ENCODE data around the gene TMEM9. TPM values are rescaled to one million over a fixed set of nuclear protein-coding genes. Genes with fewer than 3 reads are reported as not detected.

Gene TMEM9
- total RNA-seq, 1 experiment from 2014 or later = 27.1 TPM

- no peaks in the 10 kb centered on the region for H3K36me3 ChIP-seq (ENCODE audit: insufficient read depth, low read length)
Observed at GRCh38 chr1:201141418-201141817, 12.9 kb downstream of the TMEM9 start.

GRCh38 chr1:201140941-201141260 is 13.4 kb downstream of the TMEM9 start:
- no peak overlapping the region for H3K9ac ChIP-seq (ENCODE audit: low read length)
- H3K4me3 ChIP-seq (ENCODE audit: low read length) = no peak overlapping the region
- no peak overlapping the region for H3K27ac ChIP-seq (ENCODE audit: low read length)
- no peaks in the 10 kb centered on the region for H3K9me3 ChIP-seq (ENCODE audit: low read length)
- H3K36me3 ChIP-seq (ENCODE audit: insufficient read depth, low read length) = no peaks in the 10 kb centered on the region
- no peaks in the 10 kb centered on the region for H3K27me3 ChIP-seq (ENCODE audit: low read length)
- DNase-seq = no peak
- no peak overlapping the region for H3K4me2 ChIP-seq (ENCODE audit: low read depth, low read length, poor library complexity, severe bottlenecking)
- H2AFZ ChIP-seq (ENCODE audit: low read length) = no peak overlapping the region
- peaks cover 4% of the 10 kb centered on the region; the same call in 1 of the 2 replicates for H4K20me1 ChIP-seq (ENCODE audit: insufficient read depth, low read depth, low read length)
- no peaks in the 10 kb centered on the region for H3K9me2 ChIP-seq (replicated peaks; ENCODE audit: insufficient read depth, low read length)
- peaks cover 8% of the 10 kb centered on the region for H3K4me1 ChIP-seq (ENCODE audit: low read length)
- H3K79me2 ChIP-seq (ENCODE audit: low read length) = no peaks in the 10 kb centered on the region

More at GRCh38 chr1:201141418-201141817, 12.9 kb downstream of the TMEM9 start:
- no peaks in the 10 kb centered on the region for H3K79me2 ChIP-seq (ENCODE audit: low read length)
- H4K20me1 ChIP-seq (ENCODE audit: insufficient read depth, low read depth, low read length) = peaks cover 4% of the 10 kb centered on the region; the same call in 1 of the 2 replicates
- no peaks in the 10 kb centered on the region for H3K27me3 ChIP-seq (ENCODE audit: low read length)
- DNase-seq = no peak
- H3K9ac ChIP-seq (ENCODE audit: low read length) = no peak overlapping the region
- H3K27ac ChIP-seq (ENCODE audit: low read length) = no peak overlapping the region
- no peak overlapping the region for H3K4me2 ChIP-seq (ENCODE audit: low read depth, low read length, poor library complexity, severe bottlenecking)
- H2AFZ ChIP-seq (ENCODE audit: low read length) = no peak overlapping the region
- peaks cover 8% of the 10 kb centered on the region for H3K4me1 ChIP-seq (ENCODE audit: low read length)
- H3K9me3 ChIP-seq (ENCODE audit: low read length) = no peaks in the 10 kb centered on the region
- no peaks in the 10 kb centered on the region for H3K9me2 ChIP-seq (replicated peaks; ENCODE audit: insufficient read depth, low read length)
- H3K4me3 ChIP-seq (ENCODE audit: low read length) = no peak overlapping the region

- DNase-seq = no peak
- H4K20me1 ChIP-seq (ENCODE audit: insufficient read depth, low read depth, low read length) = peaks cover 4% of the 10 kb centered on the region; the same call in 1 of the 2 replicates
- peaks cover 8% of the 10 kb centered on the region for H3K4me1 ChIP-seq (ENCODE audit: low read length)
- H3K27ac ChIP-seq (ENCODE audit: low read length) = no peak overlapping the region
- no peak overlapping the region for H3K4me3 ChIP-seq (ENCODE audit: low read length)
- H3K9me2 ChIP-seq (replicated peaks; ENCODE audit: insufficient read depth, low read length) = no peaks in the 10 kb centered on the region
- H3K27me3 ChIP-seq (ENCODE audit: low read length) = no peaks in the 10 kb centered on the region
- H3K9ac ChIP-seq (ENCODE audit: low read length) = no peak overlapping the region
- H3K4me2 ChIP-seq (ENCODE audit: low read depth, low read length, poor library complexity, severe bottlenecking) = no peak overlapping the region
- H3K36me3 ChIP-seq (ENCODE audit: insufficient read depth, low read length) = no peaks in the 10 kb centered on the region
- no peaks in the 10 kb centered on the region for H3K79me2 ChIP-seq (ENCODE audit: low read length)
- H2AFZ ChIP-seq (ENCODE audit: low read length) = no peak overlapping the region
- H3K9me3 ChIP-seq (ENCODE audit: low read length) = no peaks in the 10 kb centered on the region
Observed at GRCh38 chr1:201140235-201140940, 13.9 kb downstream of the TMEM9 start.

GRCh38 chr1:201139756-201140155 is 14.5 kb downstream of the TMEM9 start:
- no peaks in the 10 kb centered on the region for H3K79me2 ChIP-seq (ENCODE audit: low read length)
- H2AFZ ChIP-seq (ENCODE audit: low read length) = no peak overlapping the region
- H3K36me3 ChIP-seq (ENCODE audit: insufficient read depth, low read length) = no peaks in the 10 kb centered on the region
- no peak overlapping the region for H3K4me3 ChIP-seq (ENCODE audit: low read length)
- H3K4me2 ChIP-seq (ENCODE audit: low read depth, low read length, poor library complexity, severe bottlenecking) = no peak overlapping the region
- no peaks in the 10 kb centered on the region for H3K27me3 ChIP-seq (ENCODE audit: low read length)
- DNase-seq = no peak
- H3K9me2 ChIP-seq (replicated peaks; ENCODE audit: insufficient read depth, low read length) = no peaks in the 10 kb centered on the region
- H3K27ac ChIP-seq (ENCODE audit: low read length) = no peak overlapping the region
- H3K9ac ChIP-seq (ENCODE audit: low read length) = no peak overlapping the region
- peaks cover 4% of the 10 kb centered on the region; the same call in 1 of the 2 replicates for H4K20me1 ChIP-seq (ENCODE audit: insufficient read depth, low read depth, low read length)
- no peaks in the 10 kb centered on the region for H3K9me3 ChIP-seq (ENCODE audit: low read length)
- peaks cover 8% of the 10 kb centered on the region for H3K4me1 ChIP-seq (ENCODE audit: low read length)

- Histone ChIP-seq H3K27ac (ENCODE audit: low read length) (no peak overlapping the region), H3K9ac (ENCODE audit: low read length) (no peak overlapping the region), H3K36me3 (ENCODE audit: insufficient read depth, low read length) (no peaks in the 10 kb centered on the region), H3K4me2 (ENCODE audit: low read depth, low read length, poor library complexity, severe bottlenecking) (no peak overlapping the region), H2AFZ (ENCODE audit: low read length) (no peak overlapping the region), H3K79me2 (ENCODE audit: low read length) (no peaks in the 10 kb centered on the region), H3K9me2 (replicated peaks; ENCODE audit: insufficient read depth, low read length) (no peaks in the 10 kb centered on the region), H3K4me1 (ENCODE audit: low read length) (peaks cover 8% of the 10 kb centered on the region), H4K20me1 (ENCODE audit: insufficient read depth, low read depth, low read length) (peaks cover 4% of the 10 kb centered on the region; the same call in 1 of the 2 replicates), H3K27me3 (ENCODE audit: low read length) (no peaks in the 10 kb centered on the region), H3K9me3 (ENCODE audit: low read length) (no peaks in the 10 kb centered on the region), H3K4me3 (ENCODE audit: low read length) (no peak overlapping the region)
- no peak for DNase-seq
Observed at GRCh38 chr1:201139306-201139705, 15.0 kb downstream of the TMEM9 start.

- no peaks in the 10 kb centered on the region for H3K79me2 ChIP-seq (ENCODE audit: low read length)
Observed at GRCh38 chr1:201138311-201138840, 15.9 kb downstream of the TMEM9 start.

GRCh38 chr1:201137579-201138310 is 16.5 kb downstream of the TMEM9 start:
- Histone ChIP-seq H3K36me3 (ENCODE audit: insufficient read depth, low read length) (no peaks in the 10 kb centered on the region), H2AFZ (ENCODE audit: low read length) (no peak overlapping the region), H3K9me2 (replicated peaks; ENCODE audit: insufficient read depth, low read length) (no peaks in the 10 kb centered on the region), H3K27me3 (ENCODE audit: low read length) (no peaks in the 10 kb centered on the region), H3K4me1 (ENCODE audit: low read length) (peaks cover 8% of the 10 kb centered on the region), H3K79me2 (ENCODE audit: low read length) (no peaks in the 10 kb centered on the region), H3K4me3 (ENCODE audit: low read length) (no peak overlapping the region), H3K27ac (ENCODE audit: low read length) (no peak overlapping the region), H3K9me3 (ENCODE audit: low read length) (no peaks in the 10 kb centered on the region), H3K4me2 (ENCODE audit: low read depth, low read length, poor library complexity, severe bottlenecking) (no peak overlapping the region), H4K20me1 (ENCODE audit: insufficient read depth, low read depth, low read length) (peaks cover 4% of the 10 kb centered on the region; the same call in 1 of the 2 replicates), H3K9ac (ENCODE audit: low read length) (no peak overlapping the region)
- no peak for DNase-seq

More at GRCh38 chr1:201138311-201138840, 15.9 kb downstream of the TMEM9 start:
- peaks cover 8% of the 10 kb centered on the region for H3K4me1 ChIP-seq (ENCODE audit: low read length)
- no peaks in the 10 kb centered on the region for H3K36me3 ChIP-seq (ENCODE audit: insufficient read depth, low read length)
- no peaks in the 10 kb centered on the region for H3K27me3 ChIP-seq (ENCODE audit: low read length)
- no peaks in the 10 kb centered on the region for H3K9me3 ChIP-seq (ENCODE audit: low read length)
- no peak overlapping the region for H2AFZ ChIP-seq (ENCODE audit: low read length)
- H4K20me1 ChIP-seq (ENCODE audit: insufficient read depth, low read depth, low read length) = peaks cover 4% of the 10 kb centered on the region; the same call in 1 of the 2 replicates
- H3K4me3 ChIP-seq (ENCODE audit: low read length) = no peak overlapping the region
- no peak overlapping the region for H3K27ac ChIP-seq (ENCODE audit: low read length)
- H3K9ac ChIP-seq (ENCODE audit: low read length) = no peak overlapping the region
- no peaks in the 10 kb centered on the region for H3K9me2 ChIP-seq (replicated peaks; ENCODE audit: insufficient read depth, low read length)
- DNase-seq = no peak
- H3K4me2 ChIP-seq (ENCODE audit: low read depth, low read length, poor library complexity, severe bottlenecking) = no peak overlapping the region

GRCh38 chr1:201137024-201137392 is 17.3 kb downstream of the TMEM9 start:
- no peaks in the 10 kb centered on the region for H3K9me2 ChIP-seq (replicated peaks; ENCODE audit: insufficient read depth, low read length)
- no peaks in the 10 kb centered on the region for H3K9me3 ChIP-seq (ENCODE audit: low read length)
- no peak overlapping the region for H3K27ac ChIP-seq (ENCODE audit: low read length)
- no peak overlapping the region for H2AFZ ChIP-seq (ENCODE audit: low read length)
- no peak overlapping the region for H3K9ac ChIP-seq (ENCODE audit: low read length)
- no peaks in the 10 kb centered on the region for H3K27me3 ChIP-seq (ENCODE audit: low read length)
- no peaks in the 10 kb centered on the region for H3K79me2 ChIP-seq (ENCODE audit: low read length)
- peaks cover 4% of the 10 kb centered on the region; the same call in 1 of the 2 replicates for H4K20me1 ChIP-seq (ENCODE audit: insufficient read depth, low read depth, low read length)
- no peak overlapping the region for H3K4me3 ChIP-seq (ENCODE audit: low read length)
- no peak for DNase-seq
- H3K4me2 ChIP-seq (ENCODE audit: low read depth, low read length, poor library complexity, severe bottlenecking) = no peak overlapping the region
- no peaks in the 10 kb centered on the region for H3K36me3 ChIP-seq (ENCODE audit: insufficient read depth, low read length)
- H3K4me1 ChIP-seq (ENCODE audit: low read length) = peaks cover 8% of the 10 kb centered on the region
